ENCODE data around the gene CYP8B1. TPM values are rescaled to one million over a fixed set of nuclear protein-coding genes. Genes with fewer than 3 reads are reported as not detected.

CYP8B1 gene
- total and polyA plus RNA-seq, 4 donors = 0.01 to 0.09 TPM; not detected in 2

- H3K4me1 ChIP-seq (ENCODE audit: control insufficient read depth in 5 of 5, insufficient read depth in 5 of 5, low read length in 5 of 5) = no peaks in the 10 kb centered on the region
- no peaks in the 10 kb centered on the region for H3K27me3 ChIP-seq (ENCODE audit: control insufficient read depth in 3 of 3, insufficient read depth in 3 of 3, low read length in 2 of 3)
- no peak for TF ChIP-seq CTCF (IDR thresholded peaks at IDR 0.05; ENCODE audit: control extremely low read depth, extremely low read depth)
- no peak overlapping the region for H3K4me3 ChIP-seq
- no peaks in the 10 kb centered on the region for H3K9me3 ChIP-seq (ENCODE audit: control insufficient read depth in 4 of 4, insufficient read depth in 3 of 4, low read length in 3 of 4)
- H3K36me3 ChIP-seq (ENCODE audit: control insufficient read depth in 4 of 4, insufficient read depth in 4 of 4, low read length in 4 of 4) = no peaks in the 10 kb centered on the region
- no peak for DNase-seq
- H3K9ac ChIP-seq (ENCODE audit: insufficient read depth in 1 of 2, low read length in 2 of 2) = no peak overlapping the region
- ATAC-seq (ENCODE audit: insufficient read depth, low FRiP score) = no peak
- no peak overlapping the region for H3K27ac ChIP-seq (ENCODE audit: low read depth in 1 of 2, low read length in 1 of 2)
Observed at GRCh38 chr3:42898896-42899675, 23.4 kb upstream of the CYP8B1 start.

- Histone ChIP-seq H3K9ac (ENCODE audit: insufficient read depth in 1 of 2, low read length in 2 of 2) (no peak overlapping the region), H3K27ac (ENCODE audit: low read depth in 1 of 2, low read length in 1 of 2) (no peak overlapping the region), H3K4me1 (ENCODE audit: control insufficient read depth in 5 of 5, insufficient read depth in 5 of 5, low read length in 5 of 5) (no peaks in the 10 kb centered on the region), H3K4me3 (no peak overlapping the region), H3K9me3 (ENCODE audit: control insufficient read depth in 4 of 4, insufficient read depth in 3 of 4, low read length in 3 of 4) (no peaks in the 10 kb centered on the region), H3K36me3 (ENCODE audit: control insufficient read depth in 4 of 4, insufficient read depth in 4 of 4, low read length in 4 of 4) (no peaks in the 10 kb centered on the region), H3K27me3 (ENCODE audit: control insufficient read depth in 3 of 3, insufficient read depth in 3 of 3, low read length in 2 of 3) (no peaks in the 10 kb centered on the region)
- no peak for DNase-seq
- no peak for TF ChIP-seq CTCF (IDR thresholded peaks at IDR 0.05; ENCODE audit: control extremely low read depth, extremely low read depth)
- no peak for ATAC-seq (ENCODE audit: insufficient read depth, low FRiP score)
Observed at GRCh38 chr3:42895580-42895868, 19.8 kb upstream of the CYP8B1 start.

GRCh38 chr3:42894698-42895579 lies 19.3 kb upstream of the CYP8B1 start:
- Histone ChIP-seq H3K4me1 (ENCODE audit: control insufficient read depth in 5 of 5, insufficient read depth in 5 of 5, low read length in 5 of 5) (no peaks in the 10 kb centered on the region), H3K9ac (ENCODE audit: insufficient read depth in 1 of 2, low read length in 2 of 2) (no peak overlapping the region), H3K9me3 (ENCODE audit: control insufficient read depth in 4 of 4, insufficient read depth in 3 of 4, low read length in 3 of 4) (no peaks in the 10 kb centered on the region), H3K27ac (ENCODE audit: low read depth in 1 of 2, low read length in 1 of 2) (no peak overlapping the region), H3K27me3 (ENCODE audit: control insufficient read depth in 3 of 3, insufficient read depth in 3 of 3, low read length in 2 of 3) (no peaks in the 10 kb centered on the region), H3K36me3 (ENCODE audit: control insufficient read depth in 4 of 4, insufficient read depth in 4 of 4, low read length in 4 of 4) (no peaks in the 10 kb centered on the region), H3K4me3 (no peak overlapping the region)
- ATAC-seq (ENCODE audit: insufficient read depth, low FRiP score) = no peak
- no peak for DNase-seq
- TF ChIP-seq CTCF (IDR thresholded peaks at IDR 0.05; ENCODE audit: control extremely low read depth, extremely low read depth) = no peak
- 82 to 84% methylated on average over 3 of the region's 3 CpGs for WGBS, 2 donors

Measured in lung (tissue), 12 donors.